ENCODE data around the gene RCL1. TPM values are rescaled to one million over a fixed set of nuclear protein-coding genes. Genes with fewer than 3 reads are reported as not detected.
"Not testable (repeated sequence)": the region's sequence is repeated elsewhere in the genome, so short reads cannot be mapped to it uniquely, and the experiment has no call there.

Gene RCL1
- total RNA-seq, 4 donors from 2014 or later, result 54.1 to 97.3 (median 88.8) TPM

GRCh38 chr9:4891674-4892073 lies 98.9 kb downstream of the RCL1 start:
- no peak for DNase-seq (ENCODE audit: low spot score)
- TF ChIP-seq, protein P1, sequence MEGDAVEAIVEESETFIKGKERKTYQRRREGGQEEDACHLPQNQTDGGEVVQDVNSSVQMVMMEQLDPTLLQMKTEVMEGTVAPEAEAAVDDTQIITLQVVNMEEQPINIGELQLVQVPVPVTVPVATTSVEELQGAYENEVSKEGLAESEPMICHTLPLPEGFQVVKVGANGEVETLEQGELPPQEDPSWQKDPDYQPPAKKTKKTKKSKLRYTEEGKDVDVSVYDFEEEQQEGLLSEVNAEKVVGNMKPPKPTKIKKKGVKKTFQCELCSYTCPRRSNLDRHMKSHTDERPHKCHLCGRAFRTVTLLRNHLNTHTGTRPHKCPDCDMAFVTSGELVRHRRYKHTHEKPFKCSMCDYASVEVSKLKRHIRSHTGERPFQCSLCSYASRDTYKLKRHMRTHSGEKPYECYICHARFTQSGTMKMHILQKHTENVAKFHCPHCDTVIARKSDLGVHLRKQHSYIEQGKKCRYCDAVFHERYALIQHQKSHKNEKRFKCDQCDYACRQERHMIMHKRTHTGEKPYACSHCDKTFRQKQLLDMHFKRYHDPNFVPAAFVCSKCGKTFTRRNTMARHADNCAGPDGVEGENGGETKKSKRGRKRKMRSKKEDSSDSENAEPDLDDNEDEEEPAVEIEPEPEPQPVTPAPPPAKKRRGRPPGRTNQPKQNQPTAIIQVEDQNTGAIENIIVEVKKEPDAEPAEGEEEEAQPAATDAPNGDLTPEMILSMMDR (IDR thresholded peaks at IDR 0.05), result no peak
- no peak for ATAC-seq (ENCODE audit: low FRiP score)

GRCh38 chr9:4892501-4893194 lies 99.9 kb downstream of the RCL1 start:
- TF ChIP-seq, protein P1 (IDR thresholded peaks at IDR 0.05), result no peak
- no peak for ATAC-seq (ENCODE audit: low FRiP score)
- DNase-seq (ENCODE audit: low spot score), result no peak

DNA sequence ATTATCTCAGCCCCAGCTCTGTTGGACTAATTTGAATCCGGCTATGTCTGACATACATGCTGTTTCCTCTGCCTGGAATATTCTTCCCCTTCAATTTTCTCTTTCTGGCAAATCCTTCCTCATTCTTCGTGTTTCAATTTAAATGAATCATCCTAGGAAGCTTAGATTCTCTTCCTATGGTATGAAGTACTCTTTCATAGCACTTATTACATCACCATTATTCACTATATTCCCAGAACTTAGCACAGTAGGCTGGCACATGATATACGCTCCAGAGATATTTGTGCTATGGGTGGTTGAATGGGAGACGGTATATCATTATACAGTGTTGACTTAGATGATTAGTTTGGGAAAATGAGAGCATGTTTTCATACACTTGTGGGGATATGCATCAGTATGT lies 101.3 kb downstream of the RCL1 start:
- DNase-seq (ENCODE audit: low spot score) (no peak), ATAC-seq (ENCODE audit: low FRiP score) (no peak)
- TF ChIP-seq, protein P1 (IDR thresholded peaks at IDR 0.05), result no peak

DNA sequence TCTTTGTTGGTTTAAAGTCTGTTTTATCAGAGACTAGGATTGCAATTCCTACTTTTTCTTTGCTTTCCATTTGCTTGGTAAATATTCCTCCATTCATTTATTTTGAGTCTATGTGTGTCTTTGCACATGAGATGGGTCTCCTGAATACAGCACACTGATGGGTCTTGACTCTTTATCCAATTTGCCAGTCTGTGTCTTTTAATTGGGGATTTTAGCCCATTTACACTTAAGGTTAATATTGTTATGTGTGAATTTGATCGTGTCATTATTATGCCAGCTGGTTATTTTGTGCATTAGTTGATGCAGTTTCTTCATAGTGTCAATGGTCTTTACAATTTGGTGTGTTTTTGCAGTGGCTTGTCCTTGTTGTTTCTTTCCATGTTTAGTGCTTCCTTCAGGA lies 107.1 kb downstream of the RCL1 start:
- DNase-seq (ENCODE audit: low spot score); ATAC-seq (ENCODE audit: low FRiP score): not testable (repeated sequence)

- DNase-seq (ENCODE audit: low spot score); ATAC-seq (ENCODE audit: low FRiP score): not testable (repeated sequence)
Measured at GRCh38 chr9:4901401-4902134, 108.8 kb downstream of the RCL1 start.

DNA sequence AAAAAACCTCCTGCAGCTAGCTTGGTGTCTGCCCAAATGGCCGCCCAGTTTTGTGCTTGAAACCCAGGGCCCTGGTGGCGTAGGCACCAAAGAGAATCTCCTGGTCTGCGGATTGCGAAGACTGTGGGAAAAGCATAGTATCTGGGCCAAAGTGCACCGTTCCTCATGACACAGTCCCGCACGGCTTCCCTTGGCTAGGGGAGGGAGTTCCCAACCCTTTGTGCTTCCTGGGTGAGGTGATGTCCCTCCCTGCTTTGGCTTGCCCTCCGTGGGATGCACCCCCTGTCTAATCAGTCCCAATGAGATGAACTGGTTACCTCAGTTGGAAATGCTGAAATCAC lies 109.4 kb downstream of the RCL1 start:
- ATAC-seq (ENCODE audit: low FRiP score) (no peak), DNase-seq (ENCODE audit: low spot score) (no peak)
- TF ChIP-seq, protein P1 (IDR thresholded peaks at IDR 0.05), result no peak

DNA sequence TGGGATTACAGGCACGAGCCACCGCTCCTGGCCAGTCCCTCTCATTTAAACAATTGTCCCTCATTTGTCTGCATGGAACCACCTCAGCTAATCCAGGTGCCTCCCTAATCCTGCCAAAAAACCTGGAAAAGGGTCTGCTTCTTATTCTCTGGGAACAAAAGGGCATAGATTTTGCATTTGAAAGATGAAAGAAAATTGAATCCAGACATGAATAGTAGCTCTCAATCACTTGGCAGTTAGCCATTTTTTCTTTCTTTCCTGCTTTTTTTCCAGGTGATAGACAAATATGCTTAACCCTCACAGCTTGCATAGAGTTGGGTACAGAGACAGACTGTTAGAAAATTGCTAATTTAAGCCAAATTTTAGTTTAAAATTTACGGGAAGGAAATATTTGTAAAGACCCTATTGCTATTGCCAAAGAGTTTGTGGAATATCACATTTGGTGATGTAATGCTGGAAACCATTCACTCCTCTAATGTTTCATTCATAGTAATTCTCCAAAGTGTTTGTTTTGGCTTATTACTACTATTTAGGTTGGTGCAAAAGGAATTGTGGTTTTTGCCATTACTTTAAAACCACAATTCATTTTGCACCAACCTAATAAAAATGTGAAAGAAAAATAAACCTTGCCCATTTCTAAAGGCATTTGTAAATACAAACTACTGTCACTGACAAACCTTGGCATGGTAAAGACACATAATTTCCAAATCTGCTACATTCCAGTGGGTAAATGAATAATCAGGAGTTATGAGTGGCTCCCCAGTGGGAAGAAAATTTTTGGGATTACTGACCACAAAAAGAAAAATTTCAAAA lies 111.8 kb downstream of the RCL1 start:
- ATAC-seq (ENCODE audit: low FRiP score), result no peak
- TF ChIP-seq, protein P1 (IDR thresholded peaks at IDR 0.05), result no peak

More for the DNA sequence above, 111.8 kb downstream of the RCL1 start:
- DNase-seq (ENCODE audit: low spot score), result no peak

All from omental fat pad (tissue), 4 donors.